WTC11 (cell line): Measurements from ENCODE around the gene CCNA2.

Source experiments
- CBFB ChIP-seq: sonication (generic); formaldehyde crosslinking; IDR thresholded peaks from 2 replicates; pipeline ENCODE4 v1.8.1; 2022; ENCODE audit warnings: mild to moderate bottlenecking, low read depth, missing genetic modification reagents
- CREB1 ChIP-seq: sonication (generic); formaldehyde crosslinking; IDR thresholded peaks from 2 replicates; pipeline ENCODE4 v1.8.0; 2023; ENCODE audit warnings: mild to moderate bottlenecking, missing genetic modification reagents
- ESRRA ChIP-seq: sonication (generic); formaldehyde crosslinking; IDR thresholded peaks from 2 replicates; pipeline ENCODE4 v1.8.1; 2022; ENCODE audit warnings: mild to moderate bottlenecking, missing genetic modification reagents, borderline replicate concordance
- MAX ChIP-seq: sonication (generic); formaldehyde crosslinking; IDR thresholded peaks from 2 replicates; pipeline ENCODE4 v1.8.0; 2022; ENCODE audit warnings: mild to moderate bottlenecking, missing genetic modification reagents
- NFYB ChIP-seq: sonication (generic); formaldehyde crosslinking; conservative IDR thresholded peaks from 2 replicates; pipeline ENCODE4 v1.8.0; 2022; ENCODE audit warnings: low read depth, missing genetic modification reagents
- OVOL2 ChIP-seq: fragments of 250-450 bp; sonication (Bioruptor Pico); IDR thresholded peaks from 2 replicates; pipeline ENCODE4 v1.9.0; 2021; ENCODE audit warnings: mild to moderate bottlenecking, borderline replicate concordance
- SMAD4 ChIP-seq: sonication (generic); formaldehyde crosslinking; IDR thresholded peaks from 2 replicates; pipeline ENCODE4 v1.8.0; 2022; ENCODE audit warnings: mild to moderate bottlenecking, missing genetic modification reagents
- ZNF121 ChIP-seq: sonication (generic); formaldehyde crosslinking; IDR thresholded peaks from 2 replicates; pipeline ENCODE4 v1.8.0; 2023; ENCODE audit warnings: missing genetic modification reagents
- ZNF423 ChIP-seq: fragments of 250-450 bp; sonication (Bioruptor Pico); IDR thresholded peaks from 2 replicates; pipeline ENCODE4 v2.1.2; 2022; ENCODE audit warnings: mild to moderate bottlenecking, moderate library complexity
- TF ChIP-seq, protein P1 (sequence below): fragments of 250-450 bp; sonication (Bioruptor Pico); IDR thresholded peaks from 2 replicates; pipeline ENCODE4 v1.9.0; 2021; ENCODE audit warnings: mild to moderate bottlenecking, borderline replicate concordance
- TF ChIP-seq, protein P2 (sequence below): fragments of 200-600 bp; IDR thresholded peaks from 2 replicates; pipeline ENCODE4 v1.8.0; 2022; ENCODE audit warnings: antibody characterized with exemption
- TF ChIP-seq, protein P3 (sequence below): sonication (generic); formaldehyde crosslinking; IDR thresholded peaks from 2 replicates; pipeline ENCODE4 v1.8.1; 2023; ENCODE audit warnings: mild to moderate bottlenecking, missing genetic modification reagents

DNA sequence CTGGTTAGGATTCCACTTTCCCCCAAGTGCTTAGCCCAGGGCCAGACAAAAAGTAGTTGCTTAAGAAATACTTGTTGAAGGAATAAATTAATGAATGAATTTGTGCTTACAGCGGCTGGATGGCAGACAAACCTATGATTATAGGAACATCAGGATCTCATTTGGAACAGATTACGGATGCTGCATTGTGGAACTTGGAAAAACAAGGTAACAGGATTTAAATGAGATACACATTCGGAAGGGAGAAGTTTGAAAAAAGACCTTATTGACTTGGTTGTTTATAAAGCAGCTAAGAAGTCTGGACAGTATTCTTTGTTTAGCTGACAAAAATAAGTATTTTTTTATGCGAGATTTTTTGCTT lies 22.0 kb downstream of the CCNA2 start:
- TF ChIP-seq ZNF423 (no peak), NFYB (CRISPR knock-in tag) (no peak), CBFB (no peak), MAX (CRISPR knock-in tag) (no peak; the same call in 1 of the 2 replicates), ZNF121 (CRISPR knock-in tag) (no peak), SMAD4 (CRISPR knock-in tag) (no peak), OVOL2 (CRISPR knock-in tag) (no peak), CREB1 (CRISPR knock-in tag) (no peak), ESRRA (no peak)
- TF ChIP-seq, protein P1, sequence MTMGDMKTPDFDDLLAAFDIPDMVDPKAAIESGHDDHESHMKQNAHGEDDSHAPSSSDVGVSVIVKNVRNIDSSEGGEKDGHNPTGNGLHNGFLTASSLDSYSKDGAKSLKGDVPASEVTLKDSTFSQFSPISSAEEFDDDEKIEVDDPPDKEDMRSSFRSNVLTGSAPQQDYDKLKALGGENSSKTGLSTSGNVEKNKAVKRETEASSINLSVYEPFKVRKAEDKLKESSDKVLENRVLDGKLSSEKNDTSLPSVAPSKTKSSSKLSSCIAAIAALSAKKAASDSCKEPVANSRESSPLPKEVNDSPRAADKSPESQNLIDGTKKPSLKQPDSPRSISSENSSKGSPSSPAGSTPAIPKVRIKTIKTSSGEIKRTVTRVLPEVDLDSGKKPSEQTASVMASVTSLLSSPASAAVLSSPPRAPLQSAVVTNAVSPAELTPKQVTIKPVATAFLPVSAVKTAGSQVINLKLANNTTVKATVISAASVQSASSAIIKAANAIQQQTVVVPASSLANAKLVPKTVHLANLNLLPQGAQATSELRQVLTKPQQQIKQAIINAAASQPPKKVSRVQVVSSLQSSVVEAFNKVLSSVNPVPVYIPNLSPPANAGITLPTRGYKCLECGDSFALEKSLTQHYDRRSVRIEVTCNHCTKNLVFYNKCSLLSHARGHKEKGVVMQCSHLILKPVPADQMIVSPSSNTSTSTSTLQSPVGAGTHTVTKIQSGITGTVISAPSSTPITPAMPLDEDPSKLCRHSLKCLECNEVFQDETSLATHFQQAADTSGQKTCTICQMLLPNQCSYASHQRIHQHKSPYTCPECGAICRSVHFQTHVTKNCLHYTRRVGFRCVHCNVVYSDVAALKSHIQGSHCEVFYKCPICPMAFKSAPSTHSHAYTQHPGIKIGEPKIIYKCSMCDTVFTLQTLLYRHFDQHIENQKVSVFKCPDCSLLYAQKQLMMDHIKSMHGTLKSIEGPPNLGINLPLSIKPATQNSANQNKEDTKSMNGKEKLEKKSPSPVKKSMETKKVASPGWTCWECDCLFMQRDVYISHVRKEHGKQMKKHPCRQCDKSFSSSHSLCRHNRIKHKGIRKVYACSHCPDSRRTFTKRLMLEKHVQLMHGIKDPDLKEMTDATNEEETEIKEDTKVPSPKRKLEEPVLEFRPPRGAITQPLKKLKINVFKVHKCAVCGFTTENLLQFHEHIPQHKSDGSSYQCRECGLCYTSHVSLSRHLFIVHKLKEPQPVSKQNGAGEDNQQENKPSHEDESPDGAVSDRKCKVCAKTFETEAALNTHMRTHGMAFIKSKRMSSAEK (CRISPR knock-in tag), result no peak
- TF ChIP-seq, protein P2, sequence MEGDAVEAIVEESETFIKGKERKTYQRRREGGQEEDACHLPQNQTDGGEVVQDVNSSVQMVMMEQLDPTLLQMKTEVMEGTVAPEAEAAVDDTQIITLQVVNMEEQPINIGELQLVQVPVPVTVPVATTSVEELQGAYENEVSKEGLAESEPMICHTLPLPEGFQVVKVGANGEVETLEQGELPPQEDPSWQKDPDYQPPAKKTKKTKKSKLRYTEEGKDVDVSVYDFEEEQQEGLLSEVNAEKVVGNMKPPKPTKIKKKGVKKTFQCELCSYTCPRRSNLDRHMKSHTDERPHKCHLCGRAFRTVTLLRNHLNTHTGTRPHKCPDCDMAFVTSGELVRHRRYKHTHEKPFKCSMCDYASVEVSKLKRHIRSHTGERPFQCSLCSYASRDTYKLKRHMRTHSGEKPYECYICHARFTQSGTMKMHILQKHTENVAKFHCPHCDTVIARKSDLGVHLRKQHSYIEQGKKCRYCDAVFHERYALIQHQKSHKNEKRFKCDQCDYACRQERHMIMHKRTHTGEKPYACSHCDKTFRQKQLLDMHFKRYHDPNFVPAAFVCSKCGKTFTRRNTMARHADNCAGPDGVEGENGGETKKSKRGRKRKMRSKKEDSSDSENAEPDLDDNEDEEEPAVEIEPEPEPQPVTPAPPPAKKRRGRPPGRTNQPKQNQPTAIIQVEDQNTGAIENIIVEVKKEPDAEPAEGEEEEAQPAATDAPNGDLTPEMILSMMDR, result no peak
- TF ChIP-seq, protein P3, sequence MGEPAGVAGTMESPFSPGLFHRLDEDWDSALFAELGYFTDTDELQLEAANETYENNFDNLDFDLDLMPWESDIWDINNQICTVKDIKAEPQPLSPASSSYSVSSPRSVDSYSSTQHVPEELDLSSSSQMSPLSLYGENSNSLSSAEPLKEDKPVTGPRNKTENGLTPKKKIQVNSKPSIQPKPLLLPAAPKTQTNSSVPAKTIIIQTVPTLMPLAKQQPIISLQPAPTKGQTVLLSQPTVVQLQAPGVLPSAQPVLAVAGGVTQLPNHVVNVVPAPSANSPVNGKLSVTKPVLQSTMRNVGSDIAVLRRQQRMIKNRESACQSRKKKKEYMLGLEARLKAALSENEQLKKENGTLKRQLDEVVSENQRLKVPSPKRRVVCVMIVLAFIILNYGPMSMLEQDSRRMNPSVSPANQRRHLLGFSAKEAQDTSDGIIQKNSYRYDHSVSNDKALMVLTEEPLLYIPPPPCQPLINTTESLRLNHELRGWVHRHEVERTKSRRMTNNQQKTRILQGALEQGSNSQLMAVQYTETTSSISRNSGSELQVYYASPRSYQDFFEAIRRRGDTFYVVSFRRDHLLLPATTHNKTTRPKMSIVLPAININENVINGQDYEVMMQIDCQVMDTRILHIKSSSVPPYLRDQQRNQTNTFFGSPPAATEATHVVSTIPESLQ (CRISPR knock-in tag), result no peak
